ENCODE measurements around the gene CDK5RAP2. TPM values are rescaled to one million over a fixed set of nuclear protein-coding genes. Genes with fewer than 3 reads are reported as not detected.

CDK5RAP2 gene
- total and polyA plus RNA-seq, 2 experiments from 2014 or later = 23.9 to 30.9 TPM

DNA sequence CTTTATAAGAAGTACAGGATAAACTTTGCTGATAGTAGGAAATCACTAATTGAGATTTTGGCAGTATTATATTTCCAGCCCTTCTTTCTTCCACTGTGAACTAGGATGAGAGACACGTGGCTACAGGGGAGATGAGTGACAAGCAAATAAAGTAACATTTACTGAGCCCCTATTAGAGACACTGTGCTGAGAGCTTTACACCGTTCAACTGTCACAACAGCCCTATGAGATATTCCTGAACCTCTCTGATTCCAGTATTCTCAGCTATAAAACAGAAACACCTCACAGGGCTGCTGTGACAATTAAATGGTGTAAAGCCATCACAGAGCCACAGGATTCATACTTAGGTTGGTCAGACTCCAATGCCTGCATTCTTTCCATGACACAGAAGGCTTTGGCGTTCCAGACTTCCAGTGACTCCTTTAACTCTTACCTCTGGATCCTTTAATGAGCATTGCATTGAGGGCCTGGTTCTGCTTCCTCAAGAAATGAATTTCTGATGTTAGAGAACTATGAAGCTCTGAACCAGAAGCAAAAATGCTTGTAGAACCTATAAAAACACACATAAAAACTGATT, 169.0 kb downstream of the CDK5RAP2 start:
- H3K9me2 ChIP-seq (replicated peaks; ENCODE audit: insufficient read depth) = no peaks in the 10 kb centered on the region
- DNase-seq (ENCODE audit: low spot score) = no peak
- no peaks in the 10 kb centered on the region for H3K79me2 ChIP-seq
- no peak overlapping the region for H2AFZ ChIP-seq
- TF ChIP-seq EZH2phosphoT487 (IDR thresholded peaks at IDR 0.05; ENCODE audit: low read depth, severe bottlenecking, unreplicated experiment) (no peak), EZH2 (IDR thresholded peaks at IDR 0.05; ENCODE audit: borderline replicate concordance) (no peak)
- TF ChIP-seq, protein P1, sequence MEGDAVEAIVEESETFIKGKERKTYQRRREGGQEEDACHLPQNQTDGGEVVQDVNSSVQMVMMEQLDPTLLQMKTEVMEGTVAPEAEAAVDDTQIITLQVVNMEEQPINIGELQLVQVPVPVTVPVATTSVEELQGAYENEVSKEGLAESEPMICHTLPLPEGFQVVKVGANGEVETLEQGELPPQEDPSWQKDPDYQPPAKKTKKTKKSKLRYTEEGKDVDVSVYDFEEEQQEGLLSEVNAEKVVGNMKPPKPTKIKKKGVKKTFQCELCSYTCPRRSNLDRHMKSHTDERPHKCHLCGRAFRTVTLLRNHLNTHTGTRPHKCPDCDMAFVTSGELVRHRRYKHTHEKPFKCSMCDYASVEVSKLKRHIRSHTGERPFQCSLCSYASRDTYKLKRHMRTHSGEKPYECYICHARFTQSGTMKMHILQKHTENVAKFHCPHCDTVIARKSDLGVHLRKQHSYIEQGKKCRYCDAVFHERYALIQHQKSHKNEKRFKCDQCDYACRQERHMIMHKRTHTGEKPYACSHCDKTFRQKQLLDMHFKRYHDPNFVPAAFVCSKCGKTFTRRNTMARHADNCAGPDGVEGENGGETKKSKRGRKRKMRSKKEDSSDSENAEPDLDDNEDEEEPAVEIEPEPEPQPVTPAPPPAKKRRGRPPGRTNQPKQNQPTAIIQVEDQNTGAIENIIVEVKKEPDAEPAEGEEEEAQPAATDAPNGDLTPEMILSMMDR (IDR thresholded peaks at IDR 0.05; ENCODE audit: poor library complexity) = no peak
- peaks cover 23% of the 10 kb centered on the region for H3K4me1 ChIP-seq (ENCODE audit: insufficient read depth)
- H4K20me1 ChIP-seq (ENCODE audit: insufficient read depth, poor library complexity, severe bottlenecking) = no peaks in the 10 kb centered on the region
- no peaks in the 10 kb centered on the region for H3K27me3 ChIP-seq
- 76% methylated on average over 3 of the region's 3 CpGs for WGBS (ENCODE audit: low lambda C conversion rate, missing lambda C conversion rate)
- no peaks in the 10 kb centered on the region for H3K36me3 ChIP-seq (replicated peaks; ENCODE audit: insufficient read depth, low read depth)
- H3K9me3 ChIP-seq (ENCODE audit: low read depth) = no peaks in the 10 kb centered on the region
- no peak overlapping the region for H3K4me3 ChIP-seq
- H3K4me2 ChIP-seq = no peak overlapping the region
- H3K27ac ChIP-seq = peak overlapping the region; percentile 89

GRCh38 chr9:120408680-120409258, 171.2 kb downstream of the CDK5RAP2 start:
- no peaks in the 10 kb centered on the region for H3K27me3 ChIP-seq

GRCh38 chr9:120405860-120406259, 174.1 kb downstream of the CDK5RAP2 start:
- 99% methylated on average over 2 of the region's 2 CpGs for WGBS (ENCODE audit: low lambda C conversion rate, missing lambda C conversion rate)
- H4K20me1 ChIP-seq (ENCODE audit: insufficient read depth, poor library complexity, severe bottlenecking) = no peaks in the 10 kb centered on the region
- DNase-seq (ENCODE audit: low spot score) = no peak
- no peaks in the 10 kb centered on the region for H3K79me2 ChIP-seq
- no peaks in the 10 kb centered on the region for H3K27me3 ChIP-seq
- H3K9me2 ChIP-seq (replicated peaks; ENCODE audit: insufficient read depth) = no peaks in the 10 kb centered on the region
- no peaks in the 10 kb centered on the region for H3K9me3 ChIP-seq (ENCODE audit: low read depth)
- no peak overlapping the region for H3K4me2 ChIP-seq
- no peak overlapping the region for H3K27ac ChIP-seq
- H2AFZ ChIP-seq = no peak overlapping the region
- no peaks in the 10 kb centered on the region for H3K36me3 ChIP-seq (replicated peaks; ENCODE audit: insufficient read depth, low read depth)
- TF ChIP-seq EZH2 (IDR thresholded peaks at IDR 0.05; ENCODE audit: borderline replicate concordance) (no peak), EZH2phosphoT487 (IDR thresholded peaks at IDR 0.05; ENCODE audit: low read depth, severe bottlenecking, unreplicated experiment) (no peak)
- TF ChIP-seq, protein P1 (IDR thresholded peaks at IDR 0.05; ENCODE audit: poor library complexity) = no peak
- H3K4me3 ChIP-seq = no peak overlapping the region
- H3K4me1 ChIP-seq (ENCODE audit: insufficient read depth) = no peaks in the 10 kb centered on the region

More at GRCh38 chr9:120408680-120409258, 171.2 kb downstream of the CDK5RAP2 start:
- H3K9me3 ChIP-seq (ENCODE audit: low read depth) = no peaks in the 10 kb centered on the region
- no peaks in the 10 kb centered on the region for H4K20me1 ChIP-seq (ENCODE audit: insufficient read depth, poor library complexity, severe bottlenecking)
- no peak for DNase-seq (ENCODE audit: low spot score)
- H3K27ac ChIP-seq = no peak overlapping the region
- 91% methylated on average over 14 of the region's 14 CpGs for WGBS (ENCODE audit: low lambda C conversion rate, missing lambda C conversion rate)
- no peak overlapping the region for H3K4me2 ChIP-seq
- peaks cover 21% of the 10 kb centered on the region for H3K4me1 ChIP-seq (ENCODE audit: insufficient read depth)
- no peaks in the 10 kb centered on the region for H3K36me3 ChIP-seq (replicated peaks; ENCODE audit: insufficient read depth, low read depth)
- no peaks in the 10 kb centered on the region for H3K79me2 ChIP-seq
- H3K9me2 ChIP-seq (replicated peaks; ENCODE audit: insufficient read depth) = no peaks in the 10 kb centered on the region
- H3K4me3 ChIP-seq = no peak overlapping the region
- no peak overlapping the region for H2AFZ ChIP-seq
- TF ChIP-seq EZH2phosphoT487 (IDR thresholded peaks at IDR 0.05; ENCODE audit: low read depth, severe bottlenecking, unreplicated experiment) (no peak), EZH2 (IDR thresholded peaks at IDR 0.05; ENCODE audit: borderline replicate concordance) (no peak)
- TF ChIP-seq, protein P1 (IDR thresholded peaks at IDR 0.05; ENCODE audit: poor library complexity) = no peak
